HCT116 (cell line): Measurements from ENCODE around the gene SHC1. TPM values are rescaled to one million over a fixed set of nuclear protein-coding genes. Genes with fewer than 3 reads are reported as not detected.

Experiments used
- ATAC-seq: fragments of 200-7000 bp; cut with Tn5 transposase; 2 replicates; pipeline ENCODE4 v1.9.1; 2020; ENCODE audit warnings: mild to moderate bottlenecking, moderate library complexity
- BruUV-seq: library from RNA; stranded (reverse); fragments of 400-500 nt; replicated peaks from 2 replicates; lab custom pipeline; 2021; lab: Mats Ljungman, UMichigan
- CTCF ChIA-PET: fragments of 300-600 bp; sonication (Branson Sonifier 250); formaldehyde crosslinking; loops from one replicate; lab custom pipeline; 2021; ENCODE audit warnings: antibody characterized with exemption; lab: Charles Lee
- POLR2A ChIA-PET: fragments of 300-600, 350-600 bp; sonication (Branson Sonifier 250); formaldehyde crosslinking; loops from one replicate; lab custom pipeline; 2021; ENCODE audit warnings: antibody characterized with exemption; lab: Charles Lee
- RAD21 ChIA-PET, 2 experiments: fragments of 300-600 bp; sonication (Branson Sonifier 250); formaldehyde crosslinking; loops; one replicate each; lab custom pipeline; 2023; ENCODE audit warnings: low total read pairs in 2 of 2; ENCODE audit not compliant: uncharacterized antibody in 2 of 2, unreplicated experiment in 2 of 2, low non-redundant PET in 1 of 2; lab: Charles Lee
- DNase-seq: peaks from one replicate; pipeline ENCODE4 v3.0.0-alpha.2; 2010; ENCODE audit warnings: low read depth, low spot score
- H2AFZ ChIP-seq: fragments of 200-600 bp; shearing (Covaris generic), sonication (generic); 2 replicates; pipeline ENCODE4 v1.6.1; 2017; ENCODE audit warnings: low read depth, mixed run types, mixed read lengths, antibody characterized with exemption, low read length; ENCODE audit not compliant: poor library complexity, severe bottlenecking
- H3K27ac ChIP-seq: 2 replicates; pipeline ENCODE4 v1.5.1; 2012; ENCODE audit warnings: low read depth, low read length
- H3K27me3 ChIP-seq: fragments of 200-600 bp; sonication (generic); 2 replicates; pipeline ENCODE4 v1.6.1; 2016; ENCODE audit warnings: mixed run types, low read length, mixed read lengths; ENCODE audit not compliant: insufficient read depth
- H3K36me3 ChIP-seq, 2 experiments: fragments of 200-500 bp in 1 of 2; fragments of 200-600 bp in 1 of 2; sonication (Bioruptor generic) in 1 of 2; sonication (generic) in 1 of 2; 2 replicates each; pipeline versions ENCODE4 v1.5.1 to v1.6.1; 2014 to 2016; ENCODE audit warnings: low read length in 2 of 2, inconsistent platforms in 1 of 2, mixed read lengths in 1 of 2, mixed run types in 1 of 2; ENCODE audit not compliant: insufficient read depth in 2 of 2, control insufficient read depth in 1 of 2
- H3K4me1 ChIP-seq, 2 experiments: fragments of 200-600 bp in 1 of 2; sonication (generic) in 1 of 2; 2 replicates each; pipeline versions ENCODE4 v1.5.1 to v1.6.1; 2012 to 2017; ENCODE audit warnings: low read length in 2 of 2, inconsistent platforms in 1 of 2, mild to moderate bottlenecking in 1 of 2, mixed read lengths in 1 of 2, mixed run types in 1 of 2, moderate library complexity in 1 of 2; ENCODE audit not compliant: insufficient read depth in 2 of 2, control insufficient read depth in 1 of 2
- H3K4me2 ChIP-seq: fragments of 200-600 bp; sonication (generic); 2 replicates; pipeline ENCODE4 v1.6.1; 2017; ENCODE audit warnings: mixed run types, low read length, mixed read lengths
- H3K4me3 ChIP-seq, 2 experiments: fragments of 200-600 bp in 1 of 2; sonication (generic) in 1 of 2; replicated peaks in 1 of 2; 2 replicates each; pipeline ENCODE4 v1.5.1; 2011 to 2016; ENCODE audit warnings: low read length in 2 of 2, control low read depth in 1 of 2, low read depth in 1 of 2, mild to moderate bottlenecking in 1 of 2, mixed read lengths in 1 of 2, mixed run types in 1 of 2
- H3K79me2 ChIP-seq: fragments of 200-600 bp; sonication (generic); 2 replicates; pipeline ENCODE4 v1.6.1; 2017; ENCODE audit warnings: mild to moderate bottlenecking, mixed run types, low read length, moderate library complexity, mixed read lengths; ENCODE audit not compliant: insufficient read depth
- H3K9ac ChIP-seq: fragments of 200-600 bp; sonication (generic); 2 replicates; pipeline ENCODE4 v1.6.1; 2016; ENCODE audit warnings: low read length, mixed read lengths
- H3K9me2 ChIP-seq: fragments of 200-600 bp; sonication (generic), shearing (Covaris generic); 2 replicates; pipeline ENCODE4 v1.6.1; 2017; ENCODE audit warnings: mixed run types, mild to moderate bottlenecking, moderate library complexity; ENCODE audit not compliant: insufficient read depth
- H3K9me3 ChIP-seq, 2 experiments: fragments of 200-500 bp in 1 of 2; fragments of 200-600 bp in 1 of 2; sonication (Bioruptor generic) in 1 of 2; sonication (generic) in 1 of 2; 2 replicates each; pipeline ENCODE4 v1.6.1; 2014 to 2017; ENCODE audit warnings: low read length in 2 of 2, mixed read lengths in 2 of 2, inconsistent platforms in 1 of 2, low read depth in 1 of 2, mild to moderate bottlenecking in 1 of 2, mixed run types in 1 of 2, moderate library complexity in 1 of 2; ENCODE audit not compliant: control insufficient read depth in 1 of 2, insufficient read depth in 1 of 2
- H4K20me1 ChIP-seq: fragments of 200-600 bp; sonication (generic), shearing (Covaris generic); 2 replicates; pipeline ENCODE4 v1.6.1; 2017; ENCODE audit warnings: mixed run types, mild to moderate bottlenecking, moderate library complexity; ENCODE audit not compliant: insufficient read depth
- CBX3 ChIP-seq: IDR thresholded peaks from 2 replicates; pipeline ENCODE4 v1.6.1; 2012; ENCODE audit warnings: low read depth
- CEBPB ChIP-seq: IDR thresholded peaks from 2 replicates; pipeline ENCODE4 v1.6.1; 2012; ENCODE audit warnings: low read depth
- EGR1 ChIP-seq: IDR thresholded peaks from 2 replicates; pipeline ENCODE4 v1.6.1; 2012; ENCODE audit warnings: low read depth
- ELF1 ChIP-seq: IDR thresholded peaks from 2 replicates; pipeline ENCODE4 v1.6.1; 2012; ENCODE audit warnings: low read depth, borderline replicate concordance
- EZH2 ChIP-seq: fragments of 200-600 bp; sonication (generic); IDR thresholded peaks from 2 replicates; pipeline ENCODE4 v1.6.1; 2017; ENCODE audit warnings: antibody characterized with exemption, mixed run types
- EZH2phosphoT487 ChIP-seq: fragments of 200-600 bp; IDR thresholded peaks from 2 replicates; pipeline ENCODE4 v1.6.1; 2018; ENCODE audit warnings: antibody characterized with exemption, borderline replicate concordance
- FOSL1 ChIP-seq: IDR thresholded peaks from 2 replicates; pipeline ENCODE4 v1.6.1; 2012; ENCODE audit warnings: low read depth
- MAX ChIP-seq: IDR thresholded peaks from 2 replicates; pipeline ENCODE4 v1.6.1; 2012
- RAD21 ChIP-seq: IDR thresholded peaks from 2 replicates; pipeline ENCODE4 v1.6.1; 2012; ENCODE audit warnings: low read depth, mild to moderate bottlenecking
- REST ChIP-seq: IDR thresholded peaks from 2 replicates; pipeline ENCODE4 v1.6.1; 2012; ENCODE audit warnings: low read depth
- SP1 ChIP-seq: IDR thresholded peaks from 2 replicates; pipeline ENCODE4 v1.6.1; 2012; ENCODE audit warnings: low read depth
- TCF7L2 ChIP-seq: IDR thresholded peaks from 2 replicates; pipeline ENCODE4 v1.7.0; 2011; ENCODE audit warnings: borderline replicate concordance, inconsistent platforms; ENCODE audit not compliant: insufficient read depth, insufficient read length; ENCODE audit errors: extremely low read depth
- YY1 ChIP-seq: IDR thresholded peaks from 2 replicates; pipeline ENCODE4 v1.6.1; 2011; ENCODE audit warnings: low read length, low read depth, moderate library complexity, mild to moderate bottlenecking; ENCODE audit not compliant: insufficient replicate concordance; ENCODE audit errors: extremely low read depth
- ZFX ChIP-seq: fragments of 450-650 bp; IDR thresholded peaks from 2 replicates; pipeline ENCODE4 v1.6.1; 2017
- ZNF274 ChIP-seq: fragments of 200-500 bp; sonication (Bioruptor generic); IDR thresholded peaks from 2 replicates; pipeline ENCODE4 v1.6.1; 2014; ENCODE audit warnings: mild to moderate bottlenecking, low read depth, low read length, inconsistent platforms
- intact Hi-C: fragments of 100-400 bp; cut with micrococcal nuclease; formaldehyde crosslinking; loops from 2 replicates; pipeline ENCODE4 v1.10.0; 2022
- total RNA-seq: library from RNA; stranded (reverse); gene quantifications from one replicate; pipeline ENCODE4 v1.2.1, GENCODE V29; 2021; ENCODE audit not compliant: unreplicated experiment
- TF ChIP-seq, protein P1 (sequence below): IDR thresholded peaks from 2 replicates; pipeline ENCODE4 v1.6.1; 2011; ENCODE audit warnings: mild to moderate bottlenecking, low read length, moderate library complexity; ENCODE audit not compliant: insufficient replicate concordance; ENCODE audit errors: extremely low read depth
- TF ChIP-seq, protein P2 (sequence below), 3 experiments: fragments of 200-600 bp in 1 of 3; sonication (generic) in 1 of 3; IDR thresholded peaks in 2 of 3; conservative IDR thresholded peaks in 1 of 3; 2 replicates each; pipeline ENCODE4 v1.5.1; 2012 to 2017; ENCODE audit warnings: low read depth in 2 of 3, low read length in 2 of 3, antibody characterized with exemption in 1 of 3, borderline replicate concordance in 1 of 3, control low read depth in 1 of 3, mild to moderate bottlenecking in 1 of 3, mixed read lengths in 1 of 3, mixed run types in 1 of 3, moderate library complexity in 1 of 3; ENCODE audit not compliant: insufficient read depth in 1 of 3

SHC1 gene
- total RNA-seq, 1 experiment from 2014 or later, result 148 TPM

DNA sequence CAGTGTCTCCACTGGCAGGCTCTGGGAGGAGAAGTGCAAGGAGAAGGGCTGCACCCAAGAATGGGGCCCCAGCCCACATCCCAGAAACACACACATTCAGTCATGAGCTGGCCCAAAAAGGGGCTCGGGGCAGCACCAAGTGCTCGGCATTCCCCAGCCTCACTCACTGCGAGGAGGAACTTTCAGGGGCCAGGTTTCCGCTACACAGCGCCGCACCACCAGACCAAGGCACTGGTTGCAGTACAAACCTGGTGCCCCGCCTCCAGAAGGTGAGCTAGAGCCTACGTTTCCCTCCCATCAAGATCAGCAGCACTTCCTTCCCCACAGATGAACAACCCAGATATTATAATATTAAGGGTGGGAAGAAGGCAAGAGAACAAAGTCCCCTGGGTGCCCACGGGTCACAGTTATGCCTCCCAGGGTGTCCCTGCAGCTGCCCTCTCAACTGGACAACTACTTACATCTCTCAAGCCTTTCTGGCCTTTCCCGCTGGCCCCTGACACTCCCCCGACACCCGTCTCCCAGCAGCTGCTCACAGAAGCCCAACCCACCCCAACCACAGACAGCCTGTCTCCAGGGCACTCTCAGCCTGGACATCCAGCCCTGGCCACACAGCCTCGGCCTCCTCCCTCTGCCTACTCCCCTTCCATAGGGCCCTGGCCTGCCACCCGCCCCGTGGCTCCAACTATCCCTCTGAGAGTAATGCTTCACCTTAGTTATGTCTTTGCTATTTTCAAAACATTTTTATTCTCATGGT lies 18.5 kb downstream of the SHC1 start:
- ATAC-seq (no peak), DNase-seq (no peak)
- Histone ChIP-seq H3K27ac (no peak overlapping the region), H3K4me2 (no peak overlapping the region), H3K79me2 (no peaks in the 10 kb centered on the region), H3K36me3 (no peaks in the 10 kb centered on the region), H3K4me1 (peaks cover 10 to 22% of the 10 kb centered on the region in 2 experiments), H3K9ac (no peak overlapping the region), H3K9me3 (no peaks in the 10 kb centered on the region), H3K4me3 (no peak overlapping the region), H3K27me3 (no peaks in the 10 kb centered on the region), H3K9me2 (no peaks in the 10 kb centered on the region), H4K20me1 (no peaks in the 10 kb centered on the region), H2AFZ (no peak overlapping the region)
- intact Hi-C loops, result no loop called here
- RAD21 ChIA-PET, result no interaction called here
- no peak for TF ChIP-seq ELF1
- no peak for TF ChIP-seq CEBPB
- TF ChIP-seq ZNF274, result no peak
- no peak for TF ChIP-seq CBX3
- TF ChIP-seq, protein P1, sequence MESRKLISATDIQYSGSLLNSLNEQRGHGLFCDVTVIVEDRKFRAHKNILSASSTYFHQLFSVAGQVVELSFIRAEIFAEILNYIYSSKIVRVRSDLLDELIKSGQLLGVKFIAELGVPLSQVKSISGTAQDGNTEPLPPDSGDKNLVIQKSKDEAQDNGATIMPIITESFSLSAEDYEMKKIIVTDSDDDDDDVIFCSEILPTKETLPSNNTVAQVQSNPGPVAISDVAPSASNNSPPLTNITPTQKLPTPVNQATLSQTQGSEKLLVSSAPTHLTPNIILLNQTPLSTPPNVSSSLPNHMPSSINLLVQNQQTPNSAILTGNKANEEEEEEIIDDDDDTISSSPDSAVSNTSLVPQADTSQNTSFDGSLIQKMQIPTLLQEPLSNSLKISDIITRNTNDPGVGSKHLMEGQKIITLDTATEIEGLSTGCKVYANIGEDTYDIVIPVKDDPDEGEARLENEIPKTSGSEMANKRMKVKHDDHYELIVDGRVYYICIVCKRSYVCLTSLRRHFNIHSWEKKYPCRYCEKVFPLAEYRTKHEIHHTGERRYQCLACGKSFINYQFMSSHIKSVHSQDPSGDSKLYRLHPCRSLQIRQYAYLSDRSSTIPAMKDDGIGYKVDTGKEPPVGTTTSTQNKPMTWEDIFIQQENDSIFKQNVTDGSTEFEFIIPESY, result no peak
- TF ChIP-seq EZH2phosphoT487, result no peak
- no peak for TF ChIP-seq MAX
- TF ChIP-seq SP1, result no peak
- TF ChIP-seq, protein P2, sequence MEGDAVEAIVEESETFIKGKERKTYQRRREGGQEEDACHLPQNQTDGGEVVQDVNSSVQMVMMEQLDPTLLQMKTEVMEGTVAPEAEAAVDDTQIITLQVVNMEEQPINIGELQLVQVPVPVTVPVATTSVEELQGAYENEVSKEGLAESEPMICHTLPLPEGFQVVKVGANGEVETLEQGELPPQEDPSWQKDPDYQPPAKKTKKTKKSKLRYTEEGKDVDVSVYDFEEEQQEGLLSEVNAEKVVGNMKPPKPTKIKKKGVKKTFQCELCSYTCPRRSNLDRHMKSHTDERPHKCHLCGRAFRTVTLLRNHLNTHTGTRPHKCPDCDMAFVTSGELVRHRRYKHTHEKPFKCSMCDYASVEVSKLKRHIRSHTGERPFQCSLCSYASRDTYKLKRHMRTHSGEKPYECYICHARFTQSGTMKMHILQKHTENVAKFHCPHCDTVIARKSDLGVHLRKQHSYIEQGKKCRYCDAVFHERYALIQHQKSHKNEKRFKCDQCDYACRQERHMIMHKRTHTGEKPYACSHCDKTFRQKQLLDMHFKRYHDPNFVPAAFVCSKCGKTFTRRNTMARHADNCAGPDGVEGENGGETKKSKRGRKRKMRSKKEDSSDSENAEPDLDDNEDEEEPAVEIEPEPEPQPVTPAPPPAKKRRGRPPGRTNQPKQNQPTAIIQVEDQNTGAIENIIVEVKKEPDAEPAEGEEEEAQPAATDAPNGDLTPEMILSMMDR (IDR thresholded peaks at IDR 0.05 in 2 of 3, conservative IDR thresholded peaks at IDR 0.05 in 1 of 3; ENCODE audit: borderline replicate concordance in 1 of 3, insufficient read depth in 1 of 3, low read depth in 2 of 3, low read length in 2 of 3), result no peak
- no peak for TF ChIP-seq RAD21
- TF ChIP-seq YY1, result no peak
- no peak for TF ChIP-seq TCF7L2
- no peak for TF ChIP-seq EZH2
- TF ChIP-seq ZFX, result no peak
- TF ChIP-seq REST, result no peak
- no peak for TF ChIP-seq EGR1
- TF ChIP-seq FOSL1, result no peak
- POLR2A ChIA-PET, result interaction anchor here (1.0 kb wide), 1 partner anchor 16 kb away, joined by 3 read pairs; the partner anchor contains the start of gene PMVK
- no TSS peak for BruUV-seq
- CTCF ChIA-PET, result no interaction called here
